K562 (cell line): ENCODE results near the gene PSMB7. TPM values are rescaled to one million over a fixed set of nuclear protein-coding genes. Genes with fewer than 3 reads are reported as not detected.

Experiments used
- BMI1 ChIP-seq: fragments of 150-350 bp; IDR thresholded peaks from 2 replicates; pipeline ENCODE4 v1.6.1; 2014; ENCODE audit warnings: low read length
- CREB3 ChIP-seq: fragments of 450-650 bp; conservative IDR thresholded peaks from 2 replicates; pipeline ENCODE4 v1.6.1; 2016; ENCODE audit warnings: missing genetic modification characterization, low read depth, mild to moderate bottlenecking, missing compliant biosample characterization, moderate library complexity
- CUX1 ChIP-seq: fragments of 200-800 bp; sonication (Bioruptor generic); IDR thresholded peaks from 2 replicates; pipeline ENCODE4 v1.6.1; 2016; ENCODE audit warnings: missing genetic modification characterization, missing compliant biosample characterization
- ELK3 ChIP-seq: fragments of 450-650 bp; formaldehyde crosslinking; IDR thresholded peaks from 2 replicates; pipeline ENCODE4 v1.4.0; 2020; ENCODE audit warnings: mild to moderate bottlenecking
- EP300 ChIP-seq: IDR thresholded peaks from 2 replicates; pipeline ENCODE4 v1.6.1; 2012; ENCODE audit warnings: low read length, improper control_type of control experiment
- GABPA ChIP-seq: fragments of 200-800 bp; sonication (Bioruptor generic); conservative IDR thresholded peaks from 2 replicates; pipeline ENCODE4 v1.6.1; 2016; ENCODE audit warnings: low read depth, missing genetic modification characterization, missing compliant biosample characterization
- HLTF ChIP-seq: fragments of 450-650 bp; IDR thresholded peaks from 2 replicates; pipeline ENCODE4 v1.6.1; 2016
- HNRNPH1 ChIP-seq: fragments of 200-400 bp; formaldehyde crosslinking; optimal IDR thresholded peaks from 2 replicates; pipeline ENCODE3; 2017; ENCODE audit warnings: low read depth, mild to moderate bottlenecking, low read length, moderate library complexity
- ILK ChIP-seq: fragments of 450-650 bp; IDR thresholded peaks from 2 replicates; pipeline ENCODE4 v1.6.1; 2016; ENCODE audit warnings: missing genetic modification characterization, low read depth, mild to moderate bottlenecking, missing compliant biosample characterization, moderate library complexity, borderline replicate concordance
- JUND ChIP-seq, 2 experiments: IDR thresholded peaks; 2 replicates in 1 of 2; 3 replicates in 1 of 2; pipeline ENCODE4 v1.6.1; 2011; ENCODE audit warnings: borderline replicate concordance in 2 of 2, low read depth in 2 of 2, low read length in 2 of 2, improper control_type of control experiment in 1 of 2, missing biosample characterization in 1 of 2, missing genetic modification characterization in 1 of 2, missing genetic modification reagents in 1 of 2
- KLF10 ChIP-seq: fragments of 250-450 bp; sonication (Bioruptor Pico); IDR thresholded peaks from 2 replicates; pipeline ENCODE4 v1.6.1; 2021; ENCODE audit warnings: matching md5 sums
- NFYB ChIP-seq: IDR thresholded peaks from 2 replicates; pipeline ENCODE4 v1.6.1; 2011; ENCODE audit warnings: mild to moderate bottlenecking, moderate library complexity; ENCODE audit not compliant: insufficient read length; ENCODE audit errors: extremely low read depth
- POLR2AphosphoS2 ChIP-seq: IDR thresholded peaks from 2 replicates; pipeline ENCODE4 v1.6.1; 2012; ENCODE audit warnings: low read length, improper control_type of control experiment
- PURB ChIP-seq: sonication (generic); formaldehyde crosslinking; IDR thresholded peaks from 2 replicates; pipeline ENCODE4 v1.9.0; 2021; ENCODE audit warnings: low read depth, mild to moderate bottlenecking, missing genetic modification reagents
- SIRT6 ChIP-seq: IDR thresholded peaks from one replicate; pipeline ENCODE4 v1.6.1; 2012; ENCODE audit warnings: low read depth, mild to moderate bottlenecking, control low read depth, inconsistent platforms, low read length, moderate library complexity
- SMARCA5 ChIP-seq: fragments of 450-650 bp; IDR thresholded peaks from 2 replicates; pipeline ENCODE4 v1.6.1; 2016
- SNAPC5 ChIP-seq: fragments of 250-450 bp; sonication (Bioruptor Pico); IDR thresholded peaks from 2 replicates; pipeline ENCODE4 v1.8.0; 2021; ENCODE audit warnings: moderate library complexity, mild to moderate bottlenecking, inconsistent platforms
- SRSF3 ChIP-seq: fragments of 200-400 bp; formaldehyde crosslinking; IDR thresholded peaks from 2 replicates; pipeline ENCODE4 v1.6.1; 2016; ENCODE audit warnings: mild to moderate bottlenecking, low read length, moderate library complexity; ENCODE audit not compliant: insufficient read depth
- ZBED1 ChIP-seq: IDR thresholded peaks from 2 replicates; pipeline ENCODE4 v1.6.1; 2014
- ZNF121 ChIP-seq: sonication (generic); formaldehyde crosslinking; conservative IDR thresholded peaks from 2 replicates; pipeline ENCODE4 v1.8.0; 2022; ENCODE audit warnings: missing genetic modification reagents
- ZNF274 ChIP-seq: IDR thresholded peaks from 2 replicates; pipeline ENCODE4 v1.6.1; 2011; ENCODE audit warnings: low read depth, mild to moderate bottlenecking, low read length, moderate library complexity, borderline replicate concordance
- ZNF717 ChIP-seq: fragments of 250-450 bp; sonication (Bioruptor Pico); IDR thresholded peaks from 2 replicates; pipeline ENCODE4 v1.5.0; 2021
- polyA plus RNA-seq, 8 experiments: library from polyadenylated mRNA; depleted of rRNA in 4 of 8; stranded (reverse) in 5 of 8; unstranded in 3 of 8; fragments of >200 nt; fragmentation: Nextera tagmentation in 2 of 8; fragmentation: Illumina TruSeq in 1 of 8; extraction: Ambion mirVana in 2 of 8; extraction: Trizol in 1 of 8; gene quantifications; 2 replicates each; pipeline versions ENCODE4 v1.2.1 to v1.2.3, GENCODE V29; 2011 to 2014; ENCODE audit warnings: inconsistent platforms in 1 of 8, missing spikeins in 1 of 8
- total RNA-seq, 7 experiments: library from RNA; depleted of rRNA in 6 of 7; stranded (reverse); fragments of >200 nt in 6 of 7; fragmentation: Illumina TruSeq in 2 of 7; extraction: Trizol in 2 of 7; gene quantifications; 2 replicates each; pipeline versions ENCODE4 v1.2.1 to v1.2.3, GENCODE V29; 2011 to 2021; ENCODE audit warnings: low replicate concordance in 1 of 7

The PSMB7 gene
- total and polyA plus RNA-seq, 9 of the 15 experiments (the other 6 are each of a cell fraction or from before 2014, with no cell fraction given), result 321 to 978 (median 407) TPM

- TF ChIP-seq CUX1 (no peak), KLF10 (CRISPR knock-in tag) (no peak), ZNF121 (CRISPR knock-in tag) (no peak), CREB3 (tag) (no peak), JUND (IDR thresholded peaks at IDR 0.05; ENCODE audit: borderline replicate concordance, low read depth, low read length) (no peak), JUND (tag; IDR thresholded peaks at IDR 0.05; ENCODE audit: borderline replicate concordance, low read depth, low read length) (no peak; the same call in 2 of the 3 replicates), ZBED1 (no peak), ZNF274 (no peak), PURB (no peak), HLTF (no peak), NFYB (no peak), ZNF717 (no peak), SMARCA5 (peak; percentile 94), SNAPC5 (CRISPR knock-in tag) (no peak), ELK3 (CRISPR knock-in tag) (no peak), POLR2AphosphoS2 (no peak), SRSF3 (no peak), GABPA (tag) (peak; percentile 84), BMI1 (no peak), SIRT6 (no peak), EP300 (peak; percentile 75), HNRNPH1 (no peak), ILK (no peak)
Observed at GRCh38 chr9:124322618-124323432, 92.4 kb downstream of the PSMB7 start (continued).
